ENCODE results near the gene SCRN2. TPM values are rescaled to one million over a fixed set of nuclear protein-coding genes. Genes with fewer than 3 reads are reported as not detected.

SCRN2 gene
- total RNA-seq, 1 donor from 2014 or later, result 37.8 TPM

- TF ChIP-seq, protein P1, sequence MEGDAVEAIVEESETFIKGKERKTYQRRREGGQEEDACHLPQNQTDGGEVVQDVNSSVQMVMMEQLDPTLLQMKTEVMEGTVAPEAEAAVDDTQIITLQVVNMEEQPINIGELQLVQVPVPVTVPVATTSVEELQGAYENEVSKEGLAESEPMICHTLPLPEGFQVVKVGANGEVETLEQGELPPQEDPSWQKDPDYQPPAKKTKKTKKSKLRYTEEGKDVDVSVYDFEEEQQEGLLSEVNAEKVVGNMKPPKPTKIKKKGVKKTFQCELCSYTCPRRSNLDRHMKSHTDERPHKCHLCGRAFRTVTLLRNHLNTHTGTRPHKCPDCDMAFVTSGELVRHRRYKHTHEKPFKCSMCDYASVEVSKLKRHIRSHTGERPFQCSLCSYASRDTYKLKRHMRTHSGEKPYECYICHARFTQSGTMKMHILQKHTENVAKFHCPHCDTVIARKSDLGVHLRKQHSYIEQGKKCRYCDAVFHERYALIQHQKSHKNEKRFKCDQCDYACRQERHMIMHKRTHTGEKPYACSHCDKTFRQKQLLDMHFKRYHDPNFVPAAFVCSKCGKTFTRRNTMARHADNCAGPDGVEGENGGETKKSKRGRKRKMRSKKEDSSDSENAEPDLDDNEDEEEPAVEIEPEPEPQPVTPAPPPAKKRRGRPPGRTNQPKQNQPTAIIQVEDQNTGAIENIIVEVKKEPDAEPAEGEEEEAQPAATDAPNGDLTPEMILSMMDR (conservative IDR thresholded peaks at IDR 0.05), result peak; percentile 44
- no peaks in the 10 kb centered on the region for H3K36me3 Mint-ChIP-seq (ENCODE audit: low read depth)
- H3K9me3 Mint-ChIP-seq, result no peaks in the 10 kb centered on the region
- no peak overlapping the region for H3K27ac Mint-ChIP-seq (ENCODE audit: unreplicated experiment)
- no peak for DNase-seq (ENCODE audit: low read depth, low spot score)
- H3K4me3 Mint-ChIP-seq, result peak overlapping the region; percentile 96
- peaks cover 38% of the 10 kb centered on the region for H3K27me3 Mint-ChIP-seq (ENCODE audit: low read depth)
- peaks cover 31% of the 10 kb centered on the region for H3K4me1 Mint-ChIP-seq
These were observed 617 bp upstream of the SCRN2 start for GRCh38 chr17:47841488-47842291.

DNA sequence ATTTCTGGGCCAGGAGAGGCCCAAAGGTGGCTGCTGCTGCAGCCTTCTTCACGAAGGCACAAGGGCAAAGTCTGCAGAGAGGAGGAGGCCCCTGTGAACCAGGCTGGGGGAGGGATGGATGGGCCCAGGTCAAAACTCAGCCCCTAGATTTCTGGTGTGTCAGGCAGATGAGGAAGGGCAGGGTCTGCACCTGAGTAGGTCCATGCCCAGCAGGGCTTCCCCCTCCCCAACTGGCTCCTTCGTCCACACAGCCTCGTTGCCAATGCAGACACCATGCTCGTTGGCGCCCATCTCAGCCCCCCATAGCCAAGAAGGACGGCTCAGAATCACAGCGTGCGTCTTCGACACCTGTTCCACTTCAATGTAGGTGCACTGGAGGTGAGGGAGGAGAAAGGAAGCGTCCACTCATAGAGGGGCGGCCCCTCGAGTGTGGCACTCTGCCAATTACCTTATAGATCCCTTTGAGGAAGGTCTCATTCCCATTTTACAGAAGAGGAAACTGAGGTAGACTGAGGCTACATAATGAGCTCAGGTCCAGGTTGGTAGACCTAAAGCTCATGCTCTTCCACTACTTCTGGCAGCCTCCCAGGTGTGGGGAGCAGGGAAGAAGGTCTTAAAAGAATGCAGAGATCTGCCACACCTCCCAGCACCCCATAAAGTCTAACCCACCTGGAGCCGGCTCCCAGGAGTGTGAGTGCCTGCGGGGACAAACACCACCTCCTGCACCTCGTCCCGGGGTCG is 902 bp downstream of the SCRN2 start:
- H3K27ac Mint-ChIP-seq (ENCODE audit: unreplicated experiment), result peak overlapping the region; percentile 84
- no peaks in the 10 kb centered on the region for H3K9me3 Mint-ChIP-seq
- H3K4me3 Mint-ChIP-seq, result peak overlapping the region; percentile 96
- no peaks in the 10 kb centered on the region for H3K36me3 Mint-ChIP-seq (ENCODE audit: low read depth)
- no peak for DNase-seq (ENCODE audit: low read depth, low spot score)
- H3K4me1 Mint-ChIP-seq, result peaks cover 26% of the 10 kb centered on the region
- peaks cover 23% of the 10 kb centered on the region for H3K27me3 Mint-ChIP-seq (ENCODE audit: low read depth)
- TF ChIP-seq, protein P1 (conservative IDR thresholded peaks at IDR 0.05), result no peak

- Mint-ChIP-seq H3K27ac (ENCODE audit: unreplicated experiment) (no peak overlapping the region), H3K4me3 (peak overlapping the region; percentile 48), H3K36me3 (ENCODE audit: low read depth) (no peaks in the 10 kb centered on the region), H3K4me1 (peaks cover 26% of the 10 kb centered on the region), H3K27me3 (ENCODE audit: low read depth) (peaks cover 12% of the 10 kb centered on the region), H3K9me3 (no peaks in the 10 kb centered on the region)
- DNase-seq (ENCODE audit: low read depth, low spot score), result no peak
- TF ChIP-seq, protein P1 (conservative IDR thresholded peaks at IDR 0.05), result no peak
These were observed 2.0 kb downstream of the SCRN2 start for GRCh38 chr17:47839071-47839470.

- TF ChIP-seq, protein P1 (conservative IDR thresholded peaks at IDR 0.05), result no peak
- H3K4me1 Mint-ChIP-seq, result peaks cover 26% of the 10 kb centered on the region
- H3K27me3 Mint-ChIP-seq (ENCODE audit: low read depth), result peaks cover 8% of the 10 kb centered on the region
- H3K36me3 Mint-ChIP-seq (ENCODE audit: low read depth), result no peaks in the 10 kb centered on the region
- no peaks in the 10 kb centered on the region for H3K9me3 Mint-ChIP-seq
- DNase-seq (ENCODE audit: low read depth, low spot score), result no peak
- no peak overlapping the region for H3K27ac Mint-ChIP-seq (ENCODE audit: unreplicated experiment)
- peak overlapping the region; percentile 48 for H3K4me3 Mint-ChIP-seq
These were observed 2.4 kb downstream of the SCRN2 start for GRCh38 chr17:47838636-47839035.

DNA sequence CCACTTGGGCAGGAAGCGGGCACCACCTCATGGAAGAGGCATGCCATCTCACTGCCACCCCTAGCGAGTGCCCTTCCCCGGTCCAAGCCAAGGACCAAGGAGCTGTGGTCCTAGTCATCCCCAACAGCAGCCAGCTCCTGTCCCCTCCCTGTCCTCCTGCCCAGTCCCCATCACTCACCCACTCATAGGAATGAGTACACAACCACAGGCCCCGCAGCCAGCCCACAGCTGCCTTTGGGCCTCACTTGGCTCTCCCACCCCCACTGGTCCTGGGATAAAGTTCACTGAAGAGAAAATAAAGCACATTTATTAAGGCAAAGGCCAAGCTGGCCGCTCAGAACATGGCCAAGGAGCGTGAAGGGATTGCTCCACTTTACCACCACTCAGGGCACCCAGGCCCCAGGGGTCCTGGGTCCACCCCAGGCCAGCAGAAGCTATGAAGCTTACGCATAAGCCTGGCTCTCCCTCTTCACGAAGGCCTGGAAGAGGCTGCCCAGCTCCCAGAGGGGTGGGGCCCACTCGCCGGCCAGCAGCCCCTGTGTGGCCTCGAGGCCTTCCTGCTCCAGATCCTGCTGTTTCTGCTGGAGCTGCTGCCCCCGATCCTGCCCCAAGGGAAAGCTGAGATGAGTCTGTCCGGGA is 3.6 kb downstream of the SCRN2 start:
- TF ChIP-seq, protein P1 (conservative IDR thresholded peaks at IDR 0.05), result no peak
- Mint-ChIP-seq H3K36me3 (ENCODE audit: low read depth) (no peaks in the 10 kb centered on the region), H3K27me3 (ENCODE audit: low read depth) (peaks cover 3% of the 10 kb centered on the region), H3K4me1 (peaks cover 25% of the 10 kb centered on the region), H3K9me3 (no peaks in the 10 kb centered on the region), H3K27ac (ENCODE audit: unreplicated experiment) (peak overlapping the region; percentile 57), H3K4me3 (peak overlapping the region; percentile 55)
- no peak for DNase-seq (ENCODE audit: low read depth, low spot score)
